Activated T-helper 17 cell treated with anti-CD3 and anti-CD28 coated beads, Interleukin-2, amount 50 U/mL, for 72 hours (primary cell): ENCODE results near the gene FAM181B. TPM values are rescaled to one million over a fixed set of nuclear protein-coding genes. Genes with fewer than 3 reads are reported as not detected.

Experiments
- ATAC-seq: fragments of 150-1000 bp; cut with Tn5 transposase; replicated peaks from 2 replicates; pipeline ENCODE4 v1.10.0; 2021; ENCODE audit warnings: mild to moderate bottlenecking, moderate library complexity
- H3K27ac Mint-ChIP-seq: one replicate; pipeline ENCODE4 v1.8.0; 2022; ENCODE audit warnings: mixed read lengths
- H3K27me3 Mint-ChIP-seq: one replicate; pipeline ENCODE4 v1.8.0; 2022; ENCODE audit warnings: mixed read lengths
- H3K36me3 Mint-ChIP-seq: one replicate; pipeline ENCODE4 v1.8.0; 2022; ENCODE audit warnings: low read depth, mild to moderate bottlenecking, mixed read lengths
- H3K4me1 Mint-ChIP-seq: one replicate; pipeline ENCODE4 v1.8.0; 2022; ENCODE audit warnings: mixed read lengths
- H3K4me3 Mint-ChIP-seq: one replicate; pipeline ENCODE4 v1.8.0; 2022; ENCODE audit warnings: mild to moderate bottlenecking, mixed read lengths
- H3K9me3 Mint-ChIP-seq: one replicate; pipeline ENCODE4 v1.8.0; 2022; ENCODE audit warnings: mixed read lengths
- total RNA-seq, 2 donors: library from RNA; stranded (reverse); gene quantifications; one replicate each; pipeline ENCODE4 v1.2.3, GENCODE V29; 2022

Gene FAM181B, protein sequence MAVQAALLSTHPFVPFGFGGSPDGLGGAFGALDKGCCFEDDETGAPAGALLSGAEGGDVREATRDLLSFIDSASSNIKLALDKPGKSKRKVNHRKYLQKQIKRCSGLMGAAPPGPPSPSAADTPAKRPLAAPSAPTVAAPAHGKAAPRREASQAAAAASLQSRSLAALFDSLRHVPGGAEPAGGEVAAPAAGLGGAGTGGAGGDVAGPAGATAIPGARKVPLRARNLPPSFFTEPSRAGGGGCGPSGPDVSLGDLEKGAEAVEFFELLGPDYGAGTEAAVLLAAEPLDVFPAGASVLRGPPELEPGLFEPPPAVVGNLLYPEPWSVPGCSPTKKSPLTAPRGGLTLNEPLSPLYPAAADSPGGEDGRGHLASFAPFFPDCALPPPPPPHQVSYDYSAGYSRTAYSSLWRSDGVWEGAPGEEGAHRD
- total RNA-seq: not detected

DNA sequence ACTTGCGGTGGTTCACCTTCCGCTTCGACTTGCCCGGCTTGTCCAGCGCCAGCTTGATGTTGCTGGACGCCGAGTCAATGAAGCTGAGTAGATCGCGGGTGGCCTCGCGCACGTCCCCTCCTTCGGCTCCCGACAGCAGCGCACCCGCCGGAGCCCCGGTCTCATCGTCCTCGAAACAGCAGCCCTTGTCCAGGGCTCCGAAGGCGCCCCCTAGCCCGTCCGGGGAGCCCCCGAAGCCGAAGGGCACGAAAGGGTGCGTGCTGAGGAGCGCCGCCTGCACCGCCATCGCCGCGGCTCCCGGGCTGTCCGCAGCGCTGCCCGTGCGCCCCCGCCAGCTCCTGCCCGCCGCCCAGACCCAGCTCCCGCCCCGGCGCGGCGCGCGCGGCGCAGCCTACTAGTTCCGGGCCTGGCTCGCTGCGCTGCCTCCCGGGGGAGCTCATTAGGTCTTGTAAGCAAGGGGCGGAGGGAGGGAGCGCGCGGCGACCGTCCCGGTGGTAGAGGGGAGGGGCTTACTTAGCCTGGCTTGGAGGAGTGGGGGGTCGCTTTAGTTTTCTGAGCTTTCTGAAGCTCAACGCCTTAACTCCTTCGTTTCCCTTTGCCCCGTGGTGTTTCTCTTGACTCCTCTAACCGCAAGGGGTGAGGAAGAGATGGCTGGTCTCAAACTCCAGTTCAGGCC lies at the start of gene FAM181B:
FAM181B (minus strand) TSS at position 421 of the 676 bp plus-strand sequence; CDS start at position 286, 135 bp downstream.
- peak within 1 kb of the TSS; percentile 45 for H3K4me3 Mint-ChIP-seq

DNA sequence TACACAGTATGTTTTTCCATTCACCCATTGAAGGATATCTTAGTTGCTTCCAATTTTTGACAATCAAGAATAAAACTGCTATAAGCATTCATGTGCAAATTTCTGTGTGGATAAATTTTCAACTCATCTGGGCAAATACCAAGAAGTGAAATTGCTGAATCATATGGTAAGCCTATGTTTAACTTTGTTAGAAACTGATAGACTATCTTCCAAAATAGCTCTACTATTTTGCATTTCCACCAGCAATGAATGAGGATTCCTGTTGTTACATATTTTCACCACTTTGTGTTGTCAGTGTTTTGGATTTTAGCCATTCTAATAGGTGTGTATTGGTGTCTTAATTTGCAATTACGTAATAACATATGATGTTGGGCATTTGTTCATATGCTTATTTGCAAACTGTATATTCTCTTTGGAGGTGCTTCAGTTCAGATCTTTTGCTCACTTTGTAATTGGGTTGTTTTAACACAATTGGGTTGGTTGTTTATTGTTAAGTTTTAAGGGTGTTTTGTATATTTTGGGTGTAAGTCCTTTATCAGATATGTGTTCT lies 49.2 kb upstream of the FAM181B start:
- Mint-ChIP-seq H3K36me3 (no peaks in the 10 kb centered on the region), H3K27me3 (peaks cover 22% of the 10 kb centered on the region), H3K27ac (no peak overlapping the region), H3K4me1 (no peaks in the 10 kb centered on the region), H3K4me3 (no peak overlapping the region), H3K9me3 (peaks cover 10% of the 10 kb centered on the region)
- no peak for ATAC-seq

More for the DNA sequence above, at the start of gene FAM181B:
- Mint-ChIP-seq H3K36me3 (no peaks in the 10 kb centered on the region), H3K4me1 (no peaks in the 10 kb centered on the region), H3K27ac (no peak within 1 kb of the TSS), H3K9me3 (no peaks in the 10 kb centered on the region), H3K27me3 (peaks cover 55% of the 10 kb centered on the region)
- peak; percentile 35 for ATAC-seq

GRCh38 chr11:82778776-82779175 lies 45.1 kb upstream of the FAM181B start:
- Mint-ChIP-seq H3K4me1 (no peaks in the 10 kb centered on the region), H3K27ac (no peak overlapping the region), H3K36me3 (no peaks in the 10 kb centered on the region), H3K4me3 (no peak overlapping the region), H3K9me3 (peaks cover 19% of the 10 kb centered on the region), H3K27me3 (peaks cover 25% of the 10 kb centered on the region)
- no peak for ATAC-seq

DNA sequence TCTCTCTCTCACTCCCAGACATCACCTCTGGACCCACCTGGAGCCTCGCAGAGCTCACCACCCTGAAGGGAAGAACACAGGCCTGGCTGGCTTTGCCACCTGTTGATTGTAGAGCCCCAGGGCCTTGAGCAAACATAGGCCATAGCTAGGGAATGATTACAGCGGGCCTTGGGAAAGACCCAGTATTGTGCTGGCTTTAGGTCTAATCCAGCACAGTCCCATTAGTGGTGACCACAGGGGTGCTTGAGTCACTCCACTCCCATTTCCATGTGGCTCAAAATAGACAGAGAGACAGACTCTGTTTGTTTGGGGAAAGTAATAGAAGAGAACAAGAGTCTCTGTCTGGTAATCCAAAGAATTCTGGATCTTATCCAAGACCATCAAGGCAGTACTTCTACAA lies 42.7 kb upstream of the FAM181B start:
- Mint-ChIP-seq H3K27ac (no peak overlapping the region), H3K36me3 (no peaks in the 10 kb centered on the region), H3K4me3 (no peak overlapping the region), H3K9me3 (peaks cover 13% of the 10 kb centered on the region), H3K27me3 (peaks cover 23% of the 10 kb centered on the region), H3K4me1 (no peaks in the 10 kb centered on the region)
- no peak for ATAC-seq

DNA sequence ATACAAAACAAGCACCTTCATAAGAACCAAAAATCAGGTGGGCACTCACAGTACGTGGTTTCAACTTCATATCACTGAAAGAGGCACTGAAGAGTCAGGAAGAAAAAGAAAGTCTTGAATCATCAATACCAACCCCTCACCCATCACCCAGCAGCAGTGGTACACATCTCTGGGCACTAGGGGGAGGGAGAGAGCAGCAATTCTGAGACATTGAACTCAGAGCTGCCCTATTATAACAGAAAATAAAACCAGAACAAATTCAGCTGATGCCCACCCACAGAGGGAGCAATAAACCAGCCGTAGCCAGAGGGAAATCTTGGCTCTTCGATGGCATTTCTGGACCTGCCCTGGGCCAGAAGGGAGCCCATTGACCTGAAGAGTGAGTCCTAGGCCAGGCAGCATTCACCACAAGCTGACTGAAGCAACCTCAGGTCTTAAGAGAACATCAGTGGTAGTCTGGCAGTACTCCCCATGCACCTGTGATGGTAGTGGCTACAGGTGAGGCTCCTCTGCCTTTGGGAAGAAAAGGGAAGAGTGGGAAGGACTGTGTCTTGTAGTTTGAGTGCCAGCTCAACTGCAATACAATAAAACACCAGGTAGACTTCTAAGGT lies 42.2 kb upstream of the FAM181B start:
- ATAC-seq: peak; percentile 45
- Mint-ChIP-seq H3K27ac (no peak overlapping the region), H3K9me3 (peaks cover 8% of the 10 kb centered on the region), H3K4me1 (no peaks in the 10 kb centered on the region), H3K4me3 (no peak overlapping the region), H3K36me3 (no peaks in the 10 kb centered on the region), H3K27me3 (peaks cover 19% of the 10 kb centered on the region)

GRCh38 chr11:82775218-82775617 lies 41.6 kb upstream of the FAM181B start:
- no peak overlapping the region for H3K4me3 Mint-ChIP-seq
- H3K27me3 Mint-ChIP-seq: peaks cover 19% of the 10 kb centered on the region
- H3K36me3 Mint-ChIP-seq: no peaks in the 10 kb centered on the region
- peaks cover 8% of the 10 kb centered on the region for H3K9me3 Mint-ChIP-seq
- ATAC-seq: no peak
- no peak overlapping the region for H3K27ac Mint-ChIP-seq
- no peaks in the 10 kb centered on the region for H3K4me1 Mint-ChIP-seq

DNA sequence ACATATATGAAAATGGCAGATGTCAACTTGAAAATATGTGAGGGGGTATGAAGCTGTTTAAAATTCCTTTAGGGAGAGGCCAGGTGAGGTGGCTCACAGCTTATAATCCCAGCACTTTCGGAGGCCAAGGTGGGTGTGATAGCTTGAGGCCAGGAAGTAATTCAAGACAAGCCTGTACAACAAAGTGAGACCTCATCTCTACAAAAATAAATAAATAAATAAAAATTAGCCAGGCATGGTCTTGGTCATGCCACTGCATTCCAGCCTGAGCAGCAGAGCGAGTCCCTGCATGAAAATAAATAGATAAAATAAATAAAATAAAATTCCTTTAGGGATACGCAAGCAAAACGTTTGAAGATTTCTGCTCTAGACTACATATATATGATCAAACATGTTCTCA lies 38.1 kb upstream of the FAM181B start:
- no peak overlapping the region for H3K4me3 Mint-ChIP-seq
- H3K27me3 Mint-ChIP-seq: peaks cover 5% of the 10 kb centered on the region
- H3K4me1 Mint-ChIP-seq: no peaks in the 10 kb centered on the region
- H3K9me3 Mint-ChIP-seq: peaks cover 1% of the 10 kb centered on the region
- no peak for ATAC-seq
- H3K27ac Mint-ChIP-seq: no peak overlapping the region
- H3K36me3 Mint-ChIP-seq: no peaks in the 10 kb centered on the region

DNA sequence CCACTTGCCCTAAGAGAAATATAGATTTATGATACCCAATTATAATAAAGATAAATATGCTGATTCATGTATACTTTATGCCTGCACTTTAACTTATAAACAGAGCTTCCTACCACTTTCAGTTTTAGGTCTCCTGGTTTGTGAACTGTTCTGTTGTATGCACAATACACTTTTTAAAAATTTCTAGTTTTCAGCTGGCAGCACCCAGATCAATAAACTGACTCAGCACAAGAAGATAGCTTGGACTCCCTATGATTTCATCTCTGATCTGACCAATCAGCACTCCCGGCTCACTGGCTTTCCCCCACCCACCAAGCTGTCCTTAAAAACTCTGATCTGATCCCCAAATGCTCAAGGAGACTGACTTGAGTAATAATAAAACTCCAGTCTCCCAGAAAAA lies 33.5 kb upstream of the FAM181B start:
- no peak for ATAC-seq
- Mint-ChIP-seq H3K9me3 (no peaks in the 10 kb centered on the region), H3K27ac (no peak overlapping the region), H3K36me3 (no peaks in the 10 kb centered on the region), H3K27me3 (peaks cover 7% of the 10 kb centered on the region), H3K4me3 (no peak overlapping the region), H3K4me1 (no peaks in the 10 kb centered on the region)

DNA sequence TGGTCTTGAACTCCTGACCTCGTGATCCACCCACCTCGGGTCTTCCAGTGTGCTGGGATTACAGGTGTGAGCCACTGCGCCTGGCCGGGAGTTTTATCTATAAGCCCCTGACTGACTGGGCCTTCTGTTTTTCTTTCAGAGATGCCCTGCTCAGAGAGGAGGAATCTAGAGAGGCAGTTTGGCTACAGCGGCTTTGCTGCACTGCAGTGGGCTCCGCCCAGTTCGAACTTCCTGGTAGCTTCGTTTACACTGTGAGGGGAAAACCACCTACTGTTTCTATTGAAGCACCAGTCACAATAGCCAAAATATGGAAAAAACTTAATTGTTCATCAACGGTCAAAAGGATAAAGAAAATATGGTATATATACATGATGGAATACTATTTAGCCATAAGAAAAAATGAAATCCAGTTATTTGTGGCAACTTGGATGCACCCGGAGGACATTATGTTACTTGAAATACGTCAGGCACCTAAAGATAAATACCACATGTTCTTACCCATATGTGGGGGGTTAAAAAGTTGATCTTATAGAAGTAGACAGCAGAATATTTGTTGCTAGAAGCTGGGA lies 31.9 kb upstream of the FAM181B start:
- Mint-ChIP-seq H3K9me3 (no peaks in the 10 kb centered on the region), H3K27ac (no peak overlapping the region), H3K27me3 (peaks cover 7% of the 10 kb centered on the region), H3K4me3 (no peak overlapping the region), H3K36me3 (no peaks in the 10 kb centered on the region), H3K4me1 (no peaks in the 10 kb centered on the region)
- no peak for ATAC-seq

DNA sequence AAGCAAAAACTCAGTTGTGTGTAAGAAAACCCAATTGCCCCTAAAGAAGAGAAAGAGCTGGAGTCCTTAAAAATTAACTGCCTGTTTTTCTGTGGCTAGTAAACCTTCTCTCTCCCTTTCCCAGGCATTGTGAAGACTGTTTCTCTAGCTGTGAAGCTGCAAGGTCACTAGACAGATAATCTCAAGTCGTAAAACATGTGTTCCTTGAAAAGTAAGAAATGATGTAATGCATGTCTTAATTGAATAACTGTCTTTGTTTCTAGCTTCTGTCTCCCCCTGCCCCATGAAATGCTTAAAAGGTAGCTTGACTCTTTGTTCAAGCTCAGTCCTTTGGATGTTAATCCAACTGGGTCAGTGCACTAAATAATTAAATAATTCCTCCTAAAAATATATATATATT lies 29.5 kb upstream of the FAM181B start:
- no peak overlapping the region for H3K27ac Mint-ChIP-seq
- H3K9me3 Mint-ChIP-seq: no peaks in the 10 kb centered on the region
- no peak for ATAC-seq
- H3K4me1 Mint-ChIP-seq: no peaks in the 10 kb centered on the region
- peaks cover 3% of the 10 kb centered on the region for H3K27me3 Mint-ChIP-seq
- no peaks in the 10 kb centered on the region for H3K36me3 Mint-ChIP-seq
- H3K4me3 Mint-ChIP-seq: no peak overlapping the region

DNA sequence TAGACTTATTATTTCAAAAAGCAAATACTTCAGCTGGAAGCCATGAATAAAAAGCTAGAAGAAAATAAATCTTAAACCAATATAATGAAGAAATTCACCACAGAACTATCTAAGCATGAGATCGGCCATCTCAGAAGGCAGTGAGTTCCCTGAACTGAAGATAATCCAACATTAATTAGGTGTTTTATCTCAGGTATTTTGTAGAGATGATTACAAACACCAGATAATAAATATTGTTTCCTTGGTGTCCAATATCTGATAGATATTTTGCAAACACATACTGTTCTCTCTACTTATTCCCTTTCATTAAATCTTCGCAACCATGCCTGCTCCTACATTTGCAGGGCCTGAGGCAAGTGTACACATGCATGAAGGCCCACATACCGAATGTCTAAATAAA lies 26.0 kb upstream of the FAM181B start:
- no peak for ATAC-seq
- H3K27ac Mint-ChIP-seq: no peak overlapping the region
- no peak overlapping the region for H3K4me3 Mint-ChIP-seq
- no peaks in the 10 kb centered on the region for H3K4me1 Mint-ChIP-seq
- no peaks in the 10 kb centered on the region for H3K27me3 Mint-ChIP-seq
- no peaks in the 10 kb centered on the region for H3K36me3 Mint-ChIP-seq
- H3K9me3 Mint-ChIP-seq: no peaks in the 10 kb centered on the region

DNA sequence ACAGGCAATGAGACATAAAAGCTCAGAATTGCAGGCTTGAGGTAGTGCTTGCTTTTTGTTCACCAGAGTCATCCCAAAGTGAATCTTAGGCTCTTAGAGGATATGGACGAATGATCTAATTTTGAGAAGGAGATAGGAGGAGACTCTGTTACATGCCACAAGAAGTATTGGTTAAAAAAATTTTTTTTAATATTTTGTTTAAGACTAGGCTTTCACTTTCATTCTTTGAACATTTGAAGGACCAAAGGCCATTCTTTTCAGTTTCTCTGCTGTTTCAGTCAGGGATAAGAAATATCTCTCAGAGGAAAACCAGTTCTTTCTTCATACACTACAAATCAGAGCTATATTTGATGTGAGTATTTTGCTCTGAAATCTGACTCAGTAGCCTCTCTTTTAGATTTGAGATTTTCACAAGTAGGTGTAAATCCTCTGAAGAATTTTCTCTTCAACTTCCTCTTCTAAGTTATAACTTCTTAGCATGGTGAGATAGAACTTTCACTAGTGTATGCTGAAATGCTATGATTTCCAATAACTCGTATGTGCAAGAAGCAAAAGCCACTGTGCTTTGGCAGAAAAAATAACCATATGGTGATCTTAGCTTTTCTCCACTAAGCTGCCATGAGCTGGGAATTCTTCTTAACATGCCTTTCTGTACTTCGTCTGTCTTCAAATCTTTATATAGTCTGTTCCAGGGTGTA lies 24.1 kb upstream of the FAM181B start:
- Mint-ChIP-seq H3K4me1 (no peaks in the 10 kb centered on the region), H3K4me3 (peak overlapping the region; percentile 36), H3K27me3 (no peaks in the 10 kb centered on the region), H3K36me3 (no peaks in the 10 kb centered on the region), H3K9me3 (no peaks in the 10 kb centered on the region), H3K27ac (no peak overlapping the region)
- no peak for ATAC-seq

DNA sequence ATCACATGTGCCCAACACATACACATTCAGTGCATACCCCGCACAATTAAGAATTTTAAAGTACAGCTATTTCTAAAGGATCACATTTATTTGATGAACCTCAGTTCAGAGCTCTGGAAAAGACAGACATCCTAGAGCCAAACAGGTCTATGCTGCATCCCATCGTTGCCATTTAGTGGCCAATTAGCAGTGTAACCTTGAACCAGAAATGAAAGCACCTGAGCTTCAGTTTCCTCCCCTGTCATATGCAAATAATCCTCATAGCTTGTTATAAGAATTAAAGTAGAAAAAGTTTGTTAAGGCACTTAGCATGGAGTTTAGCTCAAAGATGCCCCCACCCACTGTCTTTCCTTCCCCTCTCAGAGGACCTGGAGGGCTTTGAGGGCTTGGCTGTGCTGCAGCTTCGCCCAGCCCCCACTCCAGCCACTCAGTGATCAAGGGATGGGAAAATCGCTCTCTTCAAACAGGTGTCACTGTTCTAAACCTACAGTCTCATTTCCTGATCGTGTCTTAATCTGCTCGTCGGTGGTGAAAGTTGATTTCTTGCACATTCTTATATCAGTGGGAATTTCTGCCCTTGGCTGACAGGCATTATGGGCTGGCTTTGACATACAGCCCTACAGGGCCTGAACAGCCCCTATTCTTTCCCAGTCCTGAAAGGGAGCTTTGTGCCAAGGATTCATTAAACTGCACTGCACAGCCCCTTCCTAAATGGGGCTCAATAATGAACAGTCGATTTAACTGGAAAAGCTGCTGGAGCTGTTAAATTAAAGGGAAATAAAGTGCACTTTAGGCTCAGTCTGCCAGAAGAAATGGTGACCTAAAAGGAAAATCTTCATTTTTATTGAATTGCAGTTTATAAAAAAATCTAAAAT lies 23.3 kb upstream of the FAM181B start:
- Mint-ChIP-seq H3K36me3 (no peaks in the 10 kb centered on the region), H3K4me1 (no peaks in the 10 kb centered on the region), H3K27ac (no peak overlapping the region), H3K27me3 (peaks cover 3% of the 10 kb centered on the region), H3K9me3 (no peaks in the 10 kb centered on the region), H3K4me3 (peak overlapping the region; percentile 36)
- ATAC-seq: no peak
